Measurements from ENCODE around the gene PHLDB2.
A peak's percentile ranks its signal among the peaks of the same experiment; 100 is the strongest.

Gene PHLDB2

DNA sequence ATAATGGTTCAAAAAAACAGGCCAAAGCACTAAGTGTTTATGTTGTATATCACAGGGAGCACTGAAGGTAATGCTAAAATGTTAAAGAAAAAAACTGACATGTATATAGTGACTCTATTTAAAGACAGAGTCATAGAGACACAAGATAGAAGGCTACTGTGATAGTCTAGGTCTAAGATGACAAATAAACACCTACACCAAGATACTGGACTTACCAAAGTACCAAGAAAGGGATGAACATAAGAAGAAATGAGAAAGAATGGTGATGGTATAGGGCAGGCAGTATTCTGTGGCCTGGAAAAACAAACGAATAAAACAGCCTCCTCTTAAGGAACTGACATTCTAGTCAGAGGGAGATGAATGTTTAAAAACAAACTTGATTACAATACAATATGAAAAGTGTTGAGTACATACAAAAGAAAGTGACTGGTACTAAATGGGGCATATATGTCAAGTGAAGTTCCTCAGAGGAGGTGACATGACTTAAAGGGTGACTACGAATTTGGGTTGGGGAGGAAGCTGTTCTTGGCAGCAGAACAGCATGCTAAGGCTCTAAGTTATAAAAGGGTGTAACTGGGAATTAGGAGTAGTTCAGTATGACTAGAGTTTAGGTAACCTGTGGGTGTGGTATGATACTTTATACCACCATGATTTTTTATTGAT is 125.7 kb downstream of the PHLDB2 start:
- no peak for DNase-seq (ENCODE audit: low read depth, low spot score)
- Histone ChIP-seq H3K4me1 (ENCODE audit: control insufficient read depth, insufficient read depth, low read length) (no peaks in the 10 kb centered on the region), H3K9me3 (ENCODE audit: control insufficient read depth, insufficient read depth, low read length) (no peaks in the 10 kb centered on the region), H3K36me3 (ENCODE audit: control insufficient read depth, insufficient read depth, low read length) (no peaks in the 10 kb centered on the region), H3K27me3 (ENCODE audit: control insufficient read depth, insufficient read depth, low read length) (no peaks in the 10 kb centered on the region), H3K4me3 (ENCODE audit: low read length) (no peak overlapping the region), H3K27ac (ENCODE audit: low read length) (no peak overlapping the region)
- no CpG with 5 or more reads among the region's 2 CpGs for WGBS (ENCODE audit: insufficient coverage, insufficient read length)

DNA sequence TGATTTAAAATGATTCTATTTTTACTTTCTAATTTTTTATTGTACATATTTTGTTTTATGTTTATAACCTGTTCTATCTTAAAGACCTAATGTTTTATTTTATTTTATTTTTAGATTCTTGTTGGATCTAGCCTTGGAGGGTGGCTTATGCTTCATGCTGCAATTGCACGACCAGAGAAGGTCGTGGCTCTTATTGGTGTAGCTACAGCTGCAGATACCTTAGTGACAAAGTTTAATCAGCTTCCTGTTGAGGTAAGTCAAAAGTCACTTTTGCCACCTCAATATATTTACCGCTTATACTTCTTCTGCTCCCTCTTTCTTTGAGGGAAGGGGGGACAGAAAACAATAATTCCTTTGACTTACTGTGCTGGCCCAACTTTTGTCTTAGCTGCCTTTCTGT is 127.7 kb downstream of the PHLDB2 start:
- H3K27ac ChIP-seq (ENCODE audit: low read length): no peak overlapping the region

DNA sequence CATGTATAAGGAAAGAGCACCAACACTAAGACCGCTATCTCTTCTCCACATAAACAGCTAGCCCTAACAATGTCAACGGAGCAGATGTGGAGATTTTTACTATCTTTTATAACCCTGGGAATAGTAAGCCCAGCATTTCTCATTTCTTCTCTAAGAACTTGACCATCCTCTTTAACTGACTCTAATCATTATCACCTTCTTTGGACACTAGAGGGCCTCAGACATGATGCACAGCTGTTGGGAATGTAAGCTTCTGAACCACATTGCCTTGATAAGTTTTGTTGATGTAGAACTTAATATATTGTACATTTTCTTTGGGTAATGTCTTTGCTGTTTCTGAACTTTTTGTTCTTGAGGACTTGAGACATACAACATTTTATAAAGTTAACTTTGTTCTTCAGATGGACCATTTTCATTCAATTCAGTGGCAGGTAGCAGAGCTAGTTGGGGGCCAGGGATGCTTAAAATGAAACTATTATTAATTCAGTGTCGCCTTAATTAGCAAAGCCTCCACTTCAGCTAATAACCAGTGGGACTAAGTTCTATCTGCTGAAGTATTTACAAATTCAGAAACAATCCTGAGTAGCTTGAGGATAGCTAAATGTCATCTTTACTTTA is 130.1 kb downstream of the PHLDB2 start:
- WGBS (ENCODE audit: insufficient coverage, insufficient read length): no CpG with 5 or more reads among the region's 3 CpGs
- Histone ChIP-seq H3K4me1 (ENCODE audit: control insufficient read depth, insufficient read depth, low read length) (no peaks in the 10 kb centered on the region), H3K27me3 (ENCODE audit: control insufficient read depth, insufficient read depth, low read length) (no peaks in the 10 kb centered on the region), H3K27ac (ENCODE audit: low read length) (no peak overlapping the region), H3K36me3 (ENCODE audit: control insufficient read depth, insufficient read depth, low read length) (peaks cover 3% of the 10 kb centered on the region; the same call in 1 of the 2 replicates), H3K4me3 (ENCODE audit: low read length) (no peak overlapping the region), H3K9me3 (ENCODE audit: control insufficient read depth, insufficient read depth, low read length) (no peaks in the 10 kb centered on the region)
- no peak for DNase-seq (ENCODE audit: low read depth, low spot score)

More for the DNA sequence above, 127.7 kb downstream of the PHLDB2 start:
- no peak for DNase-seq (ENCODE audit: low read depth, low spot score)
- Histone ChIP-seq H3K4me3 (ENCODE audit: low read length) (no peak overlapping the region), H3K4me1 (ENCODE audit: control insufficient read depth, insufficient read depth, low read length) (no peaks in the 10 kb centered on the region), H3K9me3 (ENCODE audit: control insufficient read depth, insufficient read depth, low read length) (no peaks in the 10 kb centered on the region), H3K27me3 (ENCODE audit: control insufficient read depth, insufficient read depth, low read length) (no peaks in the 10 kb centered on the region), H3K36me3 (ENCODE audit: control insufficient read depth, insufficient read depth, low read length) (peaks cover 3% of the 10 kb centered on the region; the same call in 1 of the 2 replicates)
- no CpG with 5 or more reads among the region's 3 CpGs for WGBS (ENCODE audit: insufficient coverage, insufficient read length)

DNA sequence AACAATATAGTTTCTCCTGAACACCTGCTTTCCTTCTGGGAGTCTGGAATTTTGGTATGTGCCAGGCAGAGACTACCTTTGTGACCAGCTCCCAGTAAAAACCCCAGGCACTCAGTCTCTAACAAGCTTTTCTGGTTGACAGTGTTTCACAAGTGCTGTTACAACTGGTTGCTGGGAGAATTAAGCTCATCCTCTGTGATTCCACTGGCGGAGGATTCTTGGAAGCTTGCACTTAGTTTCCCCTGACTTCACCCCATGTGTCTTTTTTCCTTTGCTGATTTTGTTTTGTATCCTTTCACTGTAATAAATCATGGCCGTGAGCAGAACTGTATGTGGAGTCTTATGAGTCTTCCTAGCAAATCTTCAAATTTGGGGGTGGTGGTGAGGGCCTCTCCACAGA is 134.0 kb downstream of the PHLDB2 start:
- WGBS (ENCODE audit: insufficient coverage, insufficient read length): no CpG with 5 or more reads among the region's 2 CpGs
- H3K4me3 ChIP-seq (ENCODE audit: low read length): no peak overlapping the region
- H3K9me3 ChIP-seq (ENCODE audit: control insufficient read depth, insufficient read depth, low read length): no peaks in the 10 kb centered on the region
- no peaks in the 10 kb centered on the region for H3K4me1 ChIP-seq (ENCODE audit: control insufficient read depth, insufficient read depth, low read length)
- H3K27ac ChIP-seq (ENCODE audit: low read length): no peak overlapping the region
- DNase-seq (ENCODE audit: low read depth, low spot score): no peak
- H3K27me3 ChIP-seq (ENCODE audit: control insufficient read depth, insufficient read depth, low read length): no peaks in the 10 kb centered on the region
- peaks cover 3% of the 10 kb centered on the region; the same call in 1 of the 2 replicates for H3K36me3 ChIP-seq (ENCODE audit: control insufficient read depth, insufficient read depth, low read length)

DNA sequence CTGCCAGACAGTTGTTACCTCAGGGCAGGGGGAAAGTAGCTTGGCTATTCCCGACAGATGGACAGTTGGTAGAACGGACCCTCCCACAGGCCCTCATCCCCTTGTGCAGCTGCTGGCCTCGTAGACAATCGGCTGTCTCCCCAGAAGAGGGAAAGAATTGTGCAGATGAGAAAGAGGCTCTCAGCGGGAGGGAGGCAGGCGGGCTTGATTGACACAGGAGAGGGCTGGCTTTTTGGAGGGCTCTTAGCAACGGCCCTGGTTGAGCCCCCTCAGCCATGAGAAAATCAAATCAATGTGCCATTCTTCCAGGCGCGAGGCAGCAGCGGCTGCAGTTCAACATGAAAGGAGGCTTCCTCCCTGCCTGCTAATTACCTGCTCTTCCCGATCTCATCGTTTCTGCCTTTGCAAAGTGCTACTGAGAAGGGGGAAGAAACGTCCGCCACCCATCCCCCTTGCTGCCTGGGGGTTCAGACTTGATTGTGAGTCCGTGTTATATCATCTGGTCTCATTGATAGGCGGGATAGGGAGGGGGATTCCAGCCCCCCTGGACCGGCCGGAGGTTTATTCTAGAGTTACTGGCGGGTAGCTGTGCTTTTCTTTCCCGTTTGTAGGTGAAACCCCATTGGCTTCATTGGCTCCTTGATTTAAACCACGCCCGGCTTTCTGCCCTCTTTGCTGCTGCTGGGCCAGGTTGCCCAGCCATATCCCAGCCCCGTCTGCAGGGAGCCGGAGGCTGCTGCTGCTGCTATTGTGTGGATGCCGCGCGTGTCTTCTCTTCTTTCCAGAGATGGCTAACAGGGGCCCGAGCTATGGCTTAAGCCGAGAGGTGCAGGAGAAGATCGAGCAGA is 139.8 kb downstream of the PHLDB2 start, which contains the start of gene TAGLN3:
Gene TAGLN3 (plus strand): TSS at position 287 of the 848 bp plus-strand sequence. CDS start 501 bp downstream, at position 788.
- Histone ChIP-seq H3K27ac (ENCODE audit: low read length) (no peak within 1 kb of the TSS), H3K4me1 (ENCODE audit: control insufficient read depth, insufficient read depth, low read length) (peaks cover 2% of the 10 kb centered on the region; the same call in 1 of the 2 replicates), H3K36me3 (ENCODE audit: control insufficient read depth, insufficient read depth, low read length) (no peaks in the 10 kb centered on the region), H3K27me3 (ENCODE audit: control insufficient read depth, insufficient read depth, low read length) (no peaks in the 10 kb centered on the region; the same call in 1 of the 2 replicates), H3K4me3 (ENCODE audit: low read length) (peak within 1 kb of the TSS; percentile 85; the same call in 1 of the 2 replicates), H3K9me3 (ENCODE audit: control insufficient read depth, insufficient read depth, low read length) (no peaks in the 10 kb centered on the region)
- DNase-seq (ENCODE audit: low read depth, low spot score): no peak
- WGBS (ENCODE audit: insufficient coverage, insufficient read length): no CpG with 5 or more reads among the region's 30 CpGs

DNA sequence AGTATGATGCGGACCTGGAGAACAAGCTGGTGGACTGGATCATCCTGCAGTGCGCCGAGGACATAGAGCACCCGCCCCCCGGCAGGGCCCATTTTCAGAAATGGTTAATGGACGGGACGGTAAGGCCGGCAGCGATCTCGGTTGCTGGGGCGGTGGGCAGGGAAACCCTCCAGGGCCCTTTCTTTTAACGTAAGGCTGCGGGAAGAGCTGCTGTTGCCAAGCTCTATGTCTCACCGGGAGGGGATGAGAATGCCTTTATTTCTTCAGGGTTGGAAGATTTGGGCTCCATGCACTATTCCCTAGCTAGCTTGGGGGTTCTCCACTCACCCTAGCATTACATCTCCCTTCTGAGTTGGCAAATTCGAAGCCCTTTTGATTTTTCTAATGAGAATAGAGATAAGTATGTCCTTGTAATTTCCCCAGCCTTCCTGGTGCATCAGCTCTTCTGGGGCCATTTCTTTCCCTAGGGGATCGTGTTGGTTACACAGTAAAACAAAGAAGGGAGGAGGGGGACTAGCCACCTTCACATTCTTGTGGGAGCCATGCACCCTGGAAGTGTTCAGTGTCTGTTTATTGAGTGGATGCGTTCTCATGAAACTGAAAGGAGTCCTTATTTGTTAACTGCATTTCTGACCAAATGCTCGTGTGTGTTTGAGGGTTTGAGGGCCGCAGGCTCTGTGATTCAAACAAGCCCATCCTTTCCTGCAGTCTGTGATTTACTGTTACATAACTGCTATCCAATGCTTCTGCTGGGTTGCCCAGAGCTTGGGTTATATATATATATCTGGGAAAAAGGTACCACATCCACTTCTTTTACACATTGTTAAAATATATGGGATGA is 140.6 kb downstream of the PHLDB2 start:
- no CpG with 5 or more reads among the region's 19 CpGs for WGBS (ENCODE audit: insufficient coverage, insufficient read length)
- Histone ChIP-seq H3K27ac (ENCODE audit: low read length) (no peak overlapping the region), H3K27me3 (ENCODE audit: control insufficient read depth, insufficient read depth, low read length) (no peaks in the 10 kb centered on the region; the same call in 1 of the 2 replicates), H3K4me3 (ENCODE audit: low read length) (peak overlapping the region; percentile 85; the same call in 1 of the 2 replicates), H3K4me1 (ENCODE audit: control insufficient read depth, insufficient read depth, low read length) (peaks cover 2% of the 10 kb centered on the region; the same call in 1 of the 2 replicates), H3K36me3 (ENCODE audit: control insufficient read depth, insufficient read depth, low read length) (no peaks in the 10 kb centered on the region), H3K9me3 (ENCODE audit: control insufficient read depth, insufficient read depth, low read length) (no peaks in the 10 kb centered on the region)
- no peak for DNase-seq (ENCODE audit: low read depth, low spot score)

DNA sequence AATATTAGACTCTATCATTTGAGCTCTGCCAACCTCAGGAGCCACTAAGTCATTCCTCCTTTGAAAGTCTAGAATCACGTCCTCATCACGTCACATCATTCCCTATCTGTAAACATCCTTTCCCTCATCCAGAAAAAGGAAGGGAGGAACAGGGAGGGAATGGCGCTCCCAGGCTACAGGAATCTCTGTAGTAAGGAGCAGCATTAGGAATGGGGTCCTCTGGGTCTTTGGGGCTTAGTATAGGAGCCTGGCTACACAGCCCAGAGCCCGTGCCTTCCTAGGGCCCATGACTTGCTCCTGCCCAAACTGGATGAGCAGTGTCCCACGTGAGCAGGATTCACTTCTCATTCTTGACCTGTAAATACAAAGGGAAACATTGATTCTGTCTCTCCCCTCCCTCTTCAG is 141.3 kb downstream of the PHLDB2 start:
- DNase-seq (ENCODE audit: low read depth, low spot score): no peak
- WGBS (ENCODE audit: insufficient coverage, insufficient read length): no CpG with 5 or more reads among the region's 5 CpGs

DNA sequence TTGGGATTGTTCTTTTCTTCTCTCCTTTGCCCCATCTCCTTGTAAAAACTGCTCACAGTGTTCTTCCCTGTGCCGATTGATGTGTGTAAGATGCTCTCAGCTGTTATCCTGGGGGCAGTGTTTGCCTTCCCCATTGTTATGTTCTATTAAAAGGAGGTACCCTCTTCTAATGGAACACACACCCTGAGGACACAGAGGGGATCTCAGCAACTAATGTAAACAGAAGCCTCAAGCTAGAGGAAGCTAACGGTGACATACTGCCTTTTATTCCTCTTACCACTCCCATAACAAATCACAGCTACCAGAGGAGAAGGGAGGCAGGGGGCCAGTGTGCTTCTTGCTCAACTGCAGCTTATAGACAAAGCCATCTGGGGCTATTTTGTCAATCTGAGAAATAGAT is 141.9 kb downstream of the PHLDB2 start:
- Histone ChIP-seq H3K36me3 (ENCODE audit: control insufficient read depth, insufficient read depth, low read length) (no peaks in the 10 kb centered on the region), H3K27me3 (ENCODE audit: control insufficient read depth, insufficient read depth, low read length) (no peaks in the 10 kb centered on the region; the same call in 1 of the 2 replicates), H3K4me3 (ENCODE audit: low read length) (no peak overlapping the region), H3K4me1 (ENCODE audit: control insufficient read depth, insufficient read depth, low read length) (peaks cover 2% of the 10 kb centered on the region; the same call in 1 of the 2 replicates), H3K27ac (ENCODE audit: low read length) (no peak overlapping the region), H3K9me3 (ENCODE audit: control insufficient read depth, insufficient read depth, low read length) (no peaks in the 10 kb centered on the region)
- no peak for DNase-seq (ENCODE audit: low read depth, low spot score)
- no CpG with 5 or more reads among the region's 2 CpGs for WGBS (ENCODE audit: insufficient coverage, insufficient read length)

More for the DNA sequence above, 141.3 kb downstream of the PHLDB2 start:
- Histone ChIP-seq H3K27me3 (ENCODE audit: control insufficient read depth, insufficient read depth, low read length) (no peaks in the 10 kb centered on the region; the same call in 1 of the 2 replicates), H3K27ac (ENCODE audit: low read length) (no peak overlapping the region), H3K36me3 (ENCODE audit: control insufficient read depth, insufficient read depth, low read length) (no peaks in the 10 kb centered on the region), H3K4me3 (ENCODE audit: low read length) (no peak overlapping the region), H3K9me3 (ENCODE audit: control insufficient read depth, insufficient read depth, low read length) (no peaks in the 10 kb centered on the region), H3K4me1 (ENCODE audit: control insufficient read depth, insufficient read depth, low read length) (peaks cover 2% of the 10 kb centered on the region; the same call in 1 of the 2 replicates)

DNA sequence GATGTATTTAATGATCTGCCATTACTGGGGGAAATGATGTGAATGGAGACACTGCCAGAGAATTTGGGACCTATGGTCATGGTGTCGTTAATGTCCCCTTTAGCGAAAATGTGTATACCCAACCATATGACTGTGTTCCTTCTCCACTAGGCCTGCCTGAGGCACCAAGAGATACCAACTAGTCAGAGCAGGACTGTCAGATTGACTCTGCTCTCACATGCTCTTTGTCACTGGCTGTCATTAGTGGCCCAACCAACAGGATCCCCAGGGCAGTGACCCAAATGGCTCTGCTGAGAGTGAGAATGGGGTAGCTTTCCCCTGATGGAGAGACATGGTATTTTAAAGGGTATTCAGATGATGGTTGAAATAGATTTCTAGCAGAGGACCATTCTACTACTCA is 142.5 kb downstream of the PHLDB2 start:
- Histone ChIP-seq H3K4me1 (ENCODE audit: control insufficient read depth, insufficient read depth, low read length) (peaks cover 2% of the 10 kb centered on the region; the same call in 1 of the 2 replicates), H3K9me3 (ENCODE audit: control insufficient read depth, insufficient read depth, low read length) (no peaks in the 10 kb centered on the region), H3K27ac (ENCODE audit: low read length) (no peak overlapping the region), H3K27me3 (ENCODE audit: control insufficient read depth, insufficient read depth, low read length) (no peaks in the 10 kb centered on the region; the same call in 1 of the 2 replicates), H3K36me3 (ENCODE audit: control insufficient read depth, insufficient read depth, low read length) (no peaks in the 10 kb centered on the region), H3K4me3 (ENCODE audit: low read length) (no peak overlapping the region)
- DNase-seq (ENCODE audit: low read depth, low spot score): no peak
- no CpG with 5 or more reads among the region's 2 CpGs for WGBS (ENCODE audit: insufficient coverage, insufficient read length)
